H1 (cell line): ENCODE data around the gene RASSF3. TPM values are rescaled to one million over a fixed set of nuclear protein-coding genes. Genes with fewer than 3 reads are reported as not detected.

Experiments used
- CTCF ChIA-PET: fragments of 300-600 bp; sonication (Branson Sonifier 250); formaldehyde crosslinking; loops from one replicate; lab custom pipeline; 2021; ENCODE audit not compliant: partially characterized antibody; lab: Charles Lee
- POLR2A ChIA-PET: fragments of 300-600 bp; sonication (Branson Sonifier 250); formaldehyde crosslinking; loops from one replicate; lab custom pipeline; 2021; ENCODE audit warnings: inconsistent platforms; ENCODE audit not compliant: partially characterized antibody; lab: Charles Lee
- DNase-seq, 2 experiments: peaks; one replicate each; pipeline versions ENCODE4 v3.0.0 to v3.0.0-alpha.2; 2010 to 2022; ENCODE audit warnings: low spot score in 2 of 2, low read depth in 1 of 2, mixed read lengths in 1 of 2
- FAIRE-seq: peaks from 2 replicates; lab custom pipeline; 2011; peaks lifted over from hg19 to GRCh38; lab: Jason Lieb, UNC
- H2AFZ ChIP-seq: 2 replicates; pipeline ENCODE4 v1.8.1; 2012; ENCODE audit warnings: low read length, inconsistent platforms
- H2AK5ac ChIP-seq: 2 replicates; pipeline ENCODE4 v1.6.1; 2013; ENCODE audit warnings: low read depth, low read length
- H2BK120ac ChIP-seq: replicated peaks from 2 replicates; pipeline ENCODE3; 2013; ENCODE audit warnings: low read depth, low read length, inconsistent platforms
- H2BK12ac ChIP-seq: 2 replicates; pipeline ENCODE4 v1.6.1; 2013; ENCODE audit warnings: low read depth, low read length
- H2BK15ac ChIP-seq: 2 replicates; pipeline ENCODE4 v1.6.1; 2013; ENCODE audit warnings: low read length
- H2BK20ac ChIP-seq: 2 replicates; pipeline ENCODE4 v1.6.1; 2013; ENCODE audit warnings: low read length
- H2BK5ac ChIP-seq: 2 replicates; pipeline ENCODE4 v1.6.1; 2013; ENCODE audit warnings: low read depth, low read length
- H3K14ac ChIP-seq: 2 replicates; pipeline ENCODE4 v1.6.1; 2013; ENCODE audit warnings: inconsistent platforms; ENCODE audit not compliant: insufficient read length
- H3K18ac ChIP-seq: 2 replicates; pipeline ENCODE4 v1.6.1; 2013; ENCODE audit warnings: low read length; ENCODE audit errors: extremely low read depth
- H3K23ac ChIP-seq: 2 replicates; pipeline ENCODE4 v1.6.1; 2013; ENCODE audit warnings: inconsistent platforms; ENCODE audit not compliant: insufficient read length
- H3K23me2 ChIP-seq: 2 replicates; pipeline ENCODE4 v1.6.1; 2013; ENCODE audit warnings: low read depth, low read length
- H3K27ac ChIP-seq: 2 replicates; pipeline ENCODE4 v1.6.1; 2011; ENCODE audit warnings: low read depth, low read length, inconsistent platforms
- H3K27me3 ChIP-seq, 4 experiments: replicated peaks in 1 of 4; 1 replicate in 1 of 4; 2 replicates in 3 of 4; pipeline versions ENCODE4 v1.6.1 to v1.8.1; 2011 to 2013; ENCODE audit warnings: low read length in 3 of 4, mild to moderate bottlenecking in 3 of 4, inconsistent platforms in 2 of 4, mixed read lengths in 2 of 4, moderate library complexity in 1 of 4; ENCODE audit not compliant: control insufficient read depth in 3 of 4, insufficient read depth in 3 of 4; ENCODE audit errors: extremely low read depth in 1 of 4
- H3K36me3 ChIP-seq, 4 experiments: 2 replicates each; pipeline versions ENCODE4 v1.6.1 to v1.8.1; 2011 to 2013; ENCODE audit warnings: mild to moderate bottlenecking in 4 of 4, low read length in 3 of 4, moderate library complexity in 2 of 4, control low read depth in 1 of 4, inconsistent platforms in 1 of 4; ENCODE audit not compliant: insufficient read depth in 4 of 4, control insufficient read depth in 2 of 4
- H3K4ac ChIP-seq: replicated peaks from 2 replicates; pipeline ENCODE3; 2013; ENCODE audit warnings: low read length, low read depth, mixed read lengths, inconsistent platforms; ENCODE audit not compliant: insufficient read length
- H3K4me1 ChIP-seq, 4 experiments: replicated peaks in 1 of 4; 1 replicate in 1 of 4; 2 replicates in 3 of 4; pipeline versions ENCODE4 v1.6.1 to v1.8.1; 2011 to 2013; ENCODE audit warnings: low read length in 3 of 4, inconsistent platforms in 2 of 4, mixed read lengths in 1 of 4; ENCODE audit not compliant: insufficient read depth in 4 of 4, control insufficient read depth in 3 of 4
- H3K4me2 ChIP-seq, 2 experiments: 2 replicates each; pipeline versions ENCODE4 v1.6.1 to v1.8.1; 2011 to 2013; ENCODE audit warnings: low read depth in 2 of 2, low read length in 2 of 2, control low read depth in 1 of 2, inconsistent platforms in 1 of 2, mild to moderate bottlenecking in 1 of 2; ENCODE audit not compliant: insufficient read depth in 1 of 2
- H3K4me3 ChIP-seq, 4 experiments: fragments of 200-600, 300-600 bp in 1 of 4; sonication (generic), shearing (Covaris generic), sonication (Bioruptor Twin) in 1 of 4; 2 replicates each; pipeline versions ENCODE4 v1.5.1 to v1.8.1; 2011 to 2016; ENCODE audit warnings: low read length in 4 of 4, low read depth in 3 of 4, control low read depth in 2 of 4, inconsistent platforms in 2 of 4, mild to moderate bottlenecking in 2 of 4, mixed read lengths in 1 of 4, moderate library complexity in 1 of 4; ENCODE audit not compliant: insufficient read depth in 2 of 4; ENCODE audit errors: extremely low read depth in 1 of 4
- H3K56ac ChIP-seq: replicated peaks from 2 replicates; pipeline ENCODE3; 2013; ENCODE audit warnings: low read depth, mild to moderate bottlenecking, mixed read lengths, low read length, inconsistent platforms; ENCODE audit not compliant: insufficient read length
- H3K79me1 ChIP-seq: 2 replicates; pipeline ENCODE4 v1.6.1; 2013; ENCODE audit warnings: low read depth, low read length, control low read depth
- H3K79me2 ChIP-seq, 2 experiments: 2 replicates each; pipeline versions ENCODE4 v1.6.1 to v1.8.1; 2012 to 2013; ENCODE audit warnings: low read length in 2 of 2, mild to moderate bottlenecking in 2 of 2, inconsistent platforms in 1 of 2; ENCODE audit not compliant: insufficient read depth in 2 of 2, control insufficient read depth in 1 of 2
- H3K9ac ChIP-seq, 4 experiments: replicated peaks in 1 of 4; 1 replicate in 1 of 4; 2 replicates in 3 of 4; pipeline versions ENCODE4 v1.6.1 to v1.8.1; 2011 to 2013; ENCODE audit warnings: low read depth in 3 of 4, low read length in 3 of 4, control low read depth in 2 of 4, mild to moderate bottlenecking in 2 of 4, moderate library complexity in 2 of 4, inconsistent platforms in 1 of 4; ENCODE audit errors: extremely low read depth in 1 of 4
- H3K9me3 ChIP-seq, 2 experiments: 2 replicates each; pipeline versions ENCODE4 v1.6.1 to v1.8.1; 2012 to 2013; ENCODE audit warnings: mild to moderate bottlenecking in 2 of 2, moderate library complexity in 2 of 2, control low read depth in 1 of 2, inconsistent platforms in 1 of 2, low read depth in 1 of 2, low read length in 1 of 2, mixed read lengths in 1 of 2; ENCODE audit not compliant: insufficient read depth in 2 of 2
- H4K20me1 ChIP-seq, 2 experiments: replicated peaks in 1 of 2; 2 replicates each; pipeline versions ENCODE3 to v1.8.1; 2011 to 2013; ENCODE audit warnings: inconsistent platforms in 2 of 2, low read length in 2 of 2, mild to moderate bottlenecking in 1 of 2; ENCODE audit not compliant: insufficient read depth in 2 of 2, control insufficient read depth in 1 of 2
- H4K5ac ChIP-seq: 2 replicates; pipeline ENCODE4 v1.6.1; 2013; ENCODE audit warnings: low read length, low read depth, mixed read lengths, inconsistent platforms; ENCODE audit not compliant: insufficient read length
- H4K8ac ChIP-seq: 2 replicates; pipeline ENCODE4 v1.8.0; 2013; ENCODE audit warnings: mild to moderate bottlenecking, moderate library complexity, low read length, inconsistent platforms; ENCODE audit not compliant: insufficient read depth; ENCODE audit errors: extremely low read depth
- H4K91ac ChIP-seq: replicated peaks from 2 replicates; pipeline ENCODE3; 2013; ENCODE audit warnings: low read length, mixed read lengths, inconsistent platforms; ENCODE audit not compliant: insufficient read length
- ASH2L ChIP-seq: fragments of 200-600, 300-600 bp; sonication (generic); IDR thresholded peaks from one replicate; pipeline ENCODE4 v1.7.1; 2017; ENCODE audit warnings: low read length
- CREB1 ChIP-seq: IDR thresholded peaks from 2 replicates; pipeline ENCODE4 v1.6.1; 2012; ENCODE audit warnings: inconsistent platforms
- EGR1 ChIP-seq: IDR thresholded peaks from 2 replicates; pipeline ENCODE4 v1.6.1; 2011; ENCODE audit warnings: low read depth, low read length, borderline replicate concordance
- HDAC2 ChIP-seq, 2 experiments: fragments of 300-600 bp in 1 of 2; sonication (generic) in 1 of 2; IDR thresholded peaks; 2 replicates each; pipeline ENCODE4 v1.6.1; 2011 to 2012; ENCODE audit warnings: low read depth in 2 of 2, low read length in 2 of 2, mild to moderate bottlenecking in 2 of 2, moderate library complexity in 2 of 2, borderline replicate concordance in 1 of 2, inconsistent platforms in 1 of 2
- HDAC6 ChIP-seq: IDR thresholded peaks from one replicate; pipeline ENCODE4 v1.7.1; 2012; ENCODE audit warnings: low read depth, mild to moderate bottlenecking, inconsistent platforms, low read length, moderate library complexity
- RFX5 ChIP-seq: IDR thresholded peaks from 2 replicates; pipeline ENCODE4 v1.6.1; 2011; ENCODE audit warnings: low read depth, low read length, improper control_type of control experiment, borderline replicate concordance
- SIN3A ChIP-seq, 2 experiments: IDR thresholded peaks in 1 of 2; conservative IDR thresholded peaks in 1 of 2; 2 replicates each; pipeline ENCODE4 v1.6.1; 2011 to 2012; ENCODE audit warnings: low read length in 2 of 2, improper control_type of control experiment in 1 of 2, low read depth in 1 of 2, mild to moderate bottlenecking in 1 of 2
- SIX5 ChIP-seq: IDR thresholded peaks from 2 replicates; pipeline ENCODE4 v1.6.1; 2011; ENCODE audit warnings: mild to moderate bottlenecking, low read depth, low read length
- SP4 ChIP-seq: IDR thresholded peaks from 2 replicates; pipeline ENCODE4 v1.6.1; 2012; ENCODE audit warnings: low read length, inconsistent platforms
- TAF1 ChIP-seq: IDR thresholded peaks from 2 replicates; pipeline ENCODE4 v1.6.1; 2011; ENCODE audit warnings: mild to moderate bottlenecking, low read depth, low read length
- TAF7 ChIP-seq: optimal IDR thresholded peaks from 2 replicates; pipeline ENCODE3; 2011; ENCODE audit warnings: low read depth, mild to moderate bottlenecking, inconsistent platforms, low read length, moderate library complexity, borderline replicate concordance
- ZNF274 ChIP-seq: IDR thresholded peaks from 2 replicates; pipeline ENCODE4 v1.7.0; 2012; ENCODE audit warnings: low read length, borderline replicate concordance; ENCODE audit errors: extremely low read depth
- WGBS, 2 experiments: shearing (Covaris generic) in 1 of 2; methylation state at CpG; one replicate each; pipeline versions ENCODE4 v1.1.6 to v1.1.7; 2013 to 2015; ENCODE audit warnings: low lambda C conversion rate in 2 of 2, mixed read lengths in 2 of 2, inconsistent platforms in 1 of 2, low coverage in 1 of 2, missing lambda C conversion rate in 1 of 2; ENCODE audit not compliant: insufficient replicate concordance in 2 of 2, insufficient coverage in 1 of 2, insufficient read length in 1 of 2; ENCODE audit errors: extremely low coverage in 1 of 2, missing lambda C conversion rate in 1 of 2; 5-methylcytosine and 5-hydroxymethylcytosine counted together
- polyA plus RNA-seq, 7 experiments: library from polyadenylated mRNA; depleted of rRNA in 3 of 7; stranded (reverse) in 5 of 7; unstranded in 2 of 7; fragments of >200 nt in 5 of 7; fragments of 200-250 nt in 2 of 7; gene quantifications; 1 replicate in 5 of 7; 2 replicates in 1 of 7; 4 replicates in 1 of 7; pipeline versions ENCODE4 v1.2.1 to v1.2.3, GENCODE V29; 2011 to 2013; ENCODE audit warnings: missing spikeins in 2 of 7, mixed read lengths in 2 of 7
- total RNA-seq: library from RNA; stranded (reverse); fragmentation: NEBNext Ultra II Directional; extraction: Animal tissue kit (Norgen Biotek cat#: 25700); gene quantifications from 2 replicates; pipeline ENCODE4 v1.2.1, GENCODE V29; 2021

Gene RASSF3
- total and polyA plus RNA-seq, 2 of the 8 experiments (the other 6 are each of a cell fraction or from before 2014, with no cell fraction given): 19.1 to 64.3 TPM

DNA sequence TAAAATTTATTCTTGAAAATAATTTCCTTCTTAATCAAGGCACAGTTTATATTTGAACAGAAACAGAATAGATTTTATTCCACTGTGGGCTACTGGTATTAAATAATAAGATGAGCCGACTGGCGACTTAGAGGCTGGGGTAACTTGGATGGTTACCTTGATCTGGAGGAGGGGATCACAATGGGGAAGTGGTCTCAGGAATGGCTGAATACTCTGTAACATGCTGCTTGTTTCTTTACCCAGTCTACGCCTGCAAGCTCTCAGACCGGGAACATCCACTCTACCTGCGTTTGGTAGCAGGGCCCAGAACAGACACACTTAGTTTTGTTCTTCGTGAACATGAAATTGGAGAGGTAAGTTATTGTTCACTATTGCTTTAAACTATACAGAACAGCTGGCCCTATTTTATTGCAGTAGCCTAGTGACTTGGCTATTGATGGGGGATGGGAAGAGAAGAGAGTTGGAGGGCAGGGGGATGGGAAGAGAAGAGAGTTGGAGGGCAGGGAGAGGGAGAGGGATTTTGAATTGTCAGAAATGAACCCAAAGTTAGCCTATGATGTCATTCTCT is 81.0 kb downstream of the RASSF3 start:
- H2AFZ ChIP-seq: no peak overlapping the region
- H3K18ac ChIP-seq: peak overlapping the region; percentile 98; the same call in 1 of the 2 replicates
- no peaks in the 10 kb centered on the region for H3K27me3 ChIP-seq
- H4K20me1 ChIP-seq: no peaks in the 10 kb centered on the region
- WGBS, 2 experiments: 36% methylated on average over 6 of the region's 6 CpGs; no CpG with 5 or more reads in 1 of the 2 experiments
- H3K9me3 ChIP-seq: no peaks in the 10 kb centered on the region
- H3K23ac ChIP-seq: peak overlapping the region; percentile 56
- DNase-seq: no peak
- peaks cover 5% of the 10 kb centered on the region; the same call in 1 of the 2 replicates for H3K23me2 ChIP-seq
- no peak overlapping the region for H2BK15ac ChIP-seq
- peak overlapping the region; percentile 92 for H2AK5ac ChIP-seq
- H3K79me1 ChIP-seq: 0 out of 2 replicates have a peak, but pooled peaks cover 2% of the 10 kb centered on the region
- peaks cover 0 to 17% (median 4%) of the 10 kb centered on the region in 4 experiments; a peak in 3 of 8 replicates for H3K36me3 ChIP-seq
- H3K56ac ChIP-seq: no peak overlapping the region
- H3K9ac ChIP-seq: peak overlapping the region in 2 of 4 experiments; percentile 28 to 48; a peak in 2 of 7 replicates
- peak overlapping the region; percentile 49 for H4K91ac ChIP-seq
- peak overlapping the region; percentile 70 to 99 for H3K4me2 ChIP-seq
- no peak overlapping the region for H3K14ac ChIP-seq
- peak overlapping the region; percentile 60 for H3K27ac ChIP-seq
- H2BK20ac ChIP-seq: peak overlapping the region; percentile 3; the same call in 1 of the 2 replicates
- ChIA-PET CTCF (interaction anchor here (1.0 to 5.1 kb wide), 7 partner anchors 9 to 142 kb away, joined by 3 to 39 read pairs (median 4); no protein-coding TSS in a partner anchor), POLR2A (interaction anchor here (0.6 to 4.0 kb wide), 6 partner anchors 9 to 82 kb away, joined by 3 to 34 read pairs (median 3); partner anchors contain the start of gene RASSF3)
- H4K8ac ChIP-seq: no peak overlapping the region
- peak overlapping the region; percentile 96 for H4K5ac ChIP-seq
- H2BK5ac ChIP-seq: peak overlapping the region; percentile 86; the same call in 1 of the 2 replicates
- no peak overlapping the region for H3K4ac ChIP-seq
- peak overlapping the region; percentile 55 for H2BK120ac ChIP-seq
- H2BK12ac ChIP-seq: peak overlapping the region; percentile 82
- H3K79me2 ChIP-seq: peaks cover 0 to 15% of the 10 kb centered on the region in 2 experiments; a peak in 3 of 4 replicates
- H3K4me1 ChIP-seq: peaks cover 5 to 38% (median 20%) of the 10 kb centered on the region in 4 experiments
- peak; percentile 45 for FAIRE-seq
- H3K4me3 ChIP-seq: peak overlapping the region; percentile 16 to 51 (median 30); a peak in 7 of 8 replicates
- TF ChIP-seq HDAC2 (IDR thresholded peaks at IDR 0.05; ENCODE audit: borderline replicate concordance in 1 of 2, low read depth in 2 of 2, low read length in 2 of 2): 0 out of 4 replicates have a peak, but pooled peaks of 1 of the 2 experiments have one; percentile 43
- TF ChIP-seq SIN3A (conservative IDR thresholded peaks at IDR 0.05 in 1 of 2, IDR thresholded peaks at IDR 0.05 in 1 of 2; ENCODE audit: low read depth in 1 of 2, low read length in 2 of 2): no peak
- TF ChIP-seq RFX5: no peak
- TF ChIP-seq TAF1: no peak
- no peak for TF ChIP-seq TAF7
- no peak for TF ChIP-seq HDAC6
- TF ChIP-seq SIX5: no peak
- no peak for TF ChIP-seq CREB1
- TF ChIP-seq ASH2L: peak; percentile 99
- no peak for TF ChIP-seq EGR1
- TF ChIP-seq SP4: no peak
- no peak for TF ChIP-seq ZNF274
